ENCODE results near the gene ELMO1.

The ELMO1 gene

DNA sequence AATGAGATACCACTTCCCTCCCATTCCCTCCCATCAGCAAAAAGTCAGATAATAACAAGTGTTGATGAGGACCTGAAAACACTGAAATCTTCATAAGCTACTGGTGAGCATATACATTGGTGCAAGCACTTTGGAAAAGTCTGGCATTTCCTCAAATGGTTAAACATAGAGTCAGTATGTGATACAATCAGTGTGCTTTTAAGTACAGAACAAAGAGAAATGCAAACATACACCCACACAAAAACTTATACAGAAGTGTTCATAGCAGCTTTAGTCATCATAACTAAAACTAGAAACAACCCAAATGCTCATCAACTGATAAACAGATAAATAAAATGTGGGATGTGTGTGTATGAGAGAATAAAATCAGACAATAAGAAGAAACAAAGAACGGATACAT, 261.9 kb downstream of the ELMO1 start:
- no peak overlapping the region for H3K4me3 ChIP-seq (ENCODE audit: low read depth, low read length)
- DNase-seq (ENCODE audit: low read depth): no peak
- TF ChIP-seq, protein P1, sequence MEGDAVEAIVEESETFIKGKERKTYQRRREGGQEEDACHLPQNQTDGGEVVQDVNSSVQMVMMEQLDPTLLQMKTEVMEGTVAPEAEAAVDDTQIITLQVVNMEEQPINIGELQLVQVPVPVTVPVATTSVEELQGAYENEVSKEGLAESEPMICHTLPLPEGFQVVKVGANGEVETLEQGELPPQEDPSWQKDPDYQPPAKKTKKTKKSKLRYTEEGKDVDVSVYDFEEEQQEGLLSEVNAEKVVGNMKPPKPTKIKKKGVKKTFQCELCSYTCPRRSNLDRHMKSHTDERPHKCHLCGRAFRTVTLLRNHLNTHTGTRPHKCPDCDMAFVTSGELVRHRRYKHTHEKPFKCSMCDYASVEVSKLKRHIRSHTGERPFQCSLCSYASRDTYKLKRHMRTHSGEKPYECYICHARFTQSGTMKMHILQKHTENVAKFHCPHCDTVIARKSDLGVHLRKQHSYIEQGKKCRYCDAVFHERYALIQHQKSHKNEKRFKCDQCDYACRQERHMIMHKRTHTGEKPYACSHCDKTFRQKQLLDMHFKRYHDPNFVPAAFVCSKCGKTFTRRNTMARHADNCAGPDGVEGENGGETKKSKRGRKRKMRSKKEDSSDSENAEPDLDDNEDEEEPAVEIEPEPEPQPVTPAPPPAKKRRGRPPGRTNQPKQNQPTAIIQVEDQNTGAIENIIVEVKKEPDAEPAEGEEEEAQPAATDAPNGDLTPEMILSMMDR (IDR thresholded peaks at IDR 0.05; ENCODE audit: low read depth, low read length, missing control alignments): no peak
- in situ Hi-C loops (cut with HindIII; ENCODE audit: low sequenced_read_pairs): no loop called here

DNA sequence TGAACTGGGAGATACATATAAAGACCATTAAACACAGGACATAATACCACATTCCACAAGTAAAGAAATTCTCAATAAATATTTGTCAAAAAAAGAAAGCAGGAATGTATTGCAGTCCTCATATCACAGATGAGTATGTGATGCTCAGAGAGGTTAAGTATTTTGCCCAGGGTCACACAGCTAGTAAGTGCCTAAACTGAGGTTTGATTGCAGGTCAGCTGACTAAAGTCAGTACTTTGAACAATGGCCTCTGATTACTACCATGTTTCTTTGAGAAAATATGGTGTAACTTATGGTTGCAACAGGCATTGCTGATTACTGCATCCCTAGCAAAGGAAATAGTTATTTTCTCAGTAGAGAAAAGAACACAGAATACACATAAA, 267.1 kb downstream of the ELMO1 start:
- in situ Hi-C loops (cut with HindIII; ENCODE audit: low sequenced_read_pairs): no loop called here
- no peak overlapping the region for H3K4me3 ChIP-seq (ENCODE audit: low read depth, low read length)
- DNase-seq (ENCODE audit: low read depth): no peak
- TF ChIP-seq, protein P1 (IDR thresholded peaks at IDR 0.05; ENCODE audit: low read depth, low read length, missing control alignments): no peak

DNA sequence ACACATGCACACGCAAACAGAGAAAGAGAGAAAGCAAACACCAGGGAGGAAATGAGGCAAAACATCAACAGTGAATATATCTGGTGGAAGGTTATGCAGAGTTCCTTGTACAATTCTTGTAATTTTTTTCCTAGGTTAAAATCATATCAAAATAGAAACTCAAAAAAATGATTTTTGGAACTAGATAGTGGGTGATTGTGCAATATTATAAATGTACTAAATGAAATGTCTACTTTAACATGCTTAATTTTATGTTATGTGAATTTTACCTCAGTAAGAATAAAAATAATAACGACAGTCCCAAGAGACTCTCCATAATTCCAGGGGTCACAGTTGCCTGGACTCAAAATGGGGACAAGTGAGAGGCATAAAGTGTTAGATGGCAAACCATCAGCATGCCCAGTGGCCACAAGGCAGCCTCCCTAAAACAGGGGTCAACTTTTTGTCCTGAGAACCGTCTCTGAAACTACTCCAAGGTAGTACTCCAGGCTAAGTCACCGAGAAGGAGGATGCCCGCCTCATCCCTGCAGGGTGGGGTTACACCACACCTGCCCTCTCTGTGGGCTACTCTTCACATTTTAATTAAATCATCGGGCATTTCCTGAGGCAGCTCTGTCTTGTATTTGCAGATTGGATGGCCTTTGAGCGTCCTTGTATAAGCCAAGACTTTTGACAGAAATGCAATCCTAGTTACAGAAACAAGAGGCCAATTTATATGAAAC, 267.7 kb downstream of the ELMO1 start:
- TF ChIP-seq, protein P1 (IDR thresholded peaks at IDR 0.05; ENCODE audit: low read depth, low read length, missing control alignments): no peak
- DNase-seq (ENCODE audit: low read depth): no peak
- in situ Hi-C loops (cut with HindIII; ENCODE audit: low sequenced_read_pairs): no loop called here
- no peak overlapping the region for H3K4me3 ChIP-seq (ENCODE audit: low read depth, low read length)

DNA sequence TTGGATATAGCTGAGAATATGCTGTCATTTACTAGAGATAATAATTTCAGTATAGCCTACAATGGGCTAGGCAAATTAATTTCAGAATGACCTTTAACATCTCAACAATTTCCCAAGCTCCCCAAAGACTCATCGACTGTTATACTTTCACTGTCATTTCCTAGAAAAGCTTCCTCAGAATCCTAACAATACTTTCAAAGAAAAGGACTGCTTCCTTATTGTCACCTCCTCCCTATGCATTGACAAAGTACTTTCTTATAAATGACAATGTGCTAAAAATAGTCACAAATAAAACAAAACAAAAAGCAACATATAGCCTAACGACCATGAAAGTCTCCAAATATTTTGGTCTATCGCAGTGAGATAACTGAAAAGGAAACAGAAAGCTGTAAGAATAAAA, 272.6 kb downstream of the ELMO1 start:
- no peak overlapping the region for H3K4me3 ChIP-seq (ENCODE audit: low read depth, low read length)
- in situ Hi-C loops (cut with HindIII; ENCODE audit: low sequenced_read_pairs): no loop called here
- TF ChIP-seq, protein P1 (IDR thresholded peaks at IDR 0.05; ENCODE audit: low read depth, low read length, missing control alignments): no peak
- no peak for DNase-seq (ENCODE audit: low read depth)

DNA sequence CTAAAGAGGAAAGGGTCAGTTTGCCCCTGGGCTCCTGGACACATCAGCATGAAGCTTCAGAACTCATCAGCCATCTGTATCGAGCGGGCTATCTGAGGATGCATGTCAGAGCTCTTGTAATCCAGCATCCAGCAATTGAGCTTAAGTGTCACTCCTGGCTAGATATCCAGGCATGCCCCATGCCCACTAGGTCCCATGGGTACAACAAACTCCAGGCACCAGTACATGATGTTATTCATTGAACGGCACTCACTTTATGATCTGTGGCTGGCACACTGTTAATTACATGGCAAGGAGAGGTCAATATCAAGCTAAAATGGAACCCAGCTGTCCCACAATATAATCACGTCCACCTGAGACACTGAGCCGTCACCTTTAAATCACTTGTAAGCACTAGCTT, 274.2 kb downstream of the ELMO1 start:
- no peak for DNase-seq (ENCODE audit: low read depth)
- TF ChIP-seq, protein P1 (IDR thresholded peaks at IDR 0.05; ENCODE audit: low read depth, low read length, missing control alignments): no peak
- in situ Hi-C loops (cut with HindIII; ENCODE audit: low sequenced_read_pairs): no loop called here
- H3K4me3 ChIP-seq (ENCODE audit: low read depth, low read length): no peak overlapping the region

DNA sequence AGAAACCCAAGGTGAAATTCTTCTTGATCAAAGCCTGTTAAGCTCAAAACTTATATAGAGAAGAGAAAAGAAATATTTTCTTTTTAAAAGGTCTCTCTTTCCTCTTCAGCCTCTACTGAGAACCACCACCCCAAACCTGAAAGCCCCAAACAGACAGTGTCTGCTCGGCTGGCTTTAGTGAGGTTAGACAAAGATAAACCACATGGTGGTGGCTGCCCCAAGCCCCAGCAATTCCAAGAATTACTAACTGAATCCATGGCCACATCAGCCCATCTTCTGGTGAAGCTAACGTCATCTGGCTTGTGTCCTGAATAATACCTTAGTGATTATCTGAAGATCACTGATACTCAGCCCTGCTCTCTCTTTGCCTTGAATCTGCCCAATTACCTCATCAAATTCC, 275.0 kb downstream of the ELMO1 start:
- H3K4me3 ChIP-seq (ENCODE audit: low read depth, low read length): no peak overlapping the region
- DNase-seq (ENCODE audit: low read depth): no peak
- TF ChIP-seq, protein P1 (IDR thresholded peaks at IDR 0.05; ENCODE audit: low read depth, low read length, missing control alignments): no peak
- in situ Hi-C loops (cut with HindIII; ENCODE audit: low sequenced_read_pairs): no loop called here

Data from astrocyte of the cerebellum (primary cell).